ENCODE results near the gene HSF4.

DNA sequence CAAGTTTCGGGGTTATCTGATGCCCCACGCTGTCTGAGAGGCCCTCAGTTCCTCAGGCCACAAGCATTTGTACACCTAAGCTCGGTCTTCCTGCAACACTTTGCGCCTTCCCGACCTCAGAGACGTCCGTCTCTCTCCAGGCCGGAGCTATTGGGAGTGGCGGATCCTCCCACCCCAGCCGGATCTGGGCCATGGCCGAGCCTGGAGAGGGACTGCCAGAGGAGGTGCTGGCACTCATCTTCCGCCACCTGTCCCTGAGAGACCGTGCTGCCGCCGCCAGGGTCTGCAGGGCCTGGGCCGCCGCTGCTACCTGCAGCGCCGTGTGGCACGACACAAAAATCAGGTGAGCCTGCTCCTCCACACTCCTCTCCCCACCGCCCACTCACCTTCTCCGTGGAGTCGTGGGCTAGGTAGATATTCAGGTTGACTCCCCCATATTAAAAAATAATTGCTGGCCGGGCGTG is 2.9 kb upstream of the HSF4 start:
- TF ChIP-seq, protein P1, sequence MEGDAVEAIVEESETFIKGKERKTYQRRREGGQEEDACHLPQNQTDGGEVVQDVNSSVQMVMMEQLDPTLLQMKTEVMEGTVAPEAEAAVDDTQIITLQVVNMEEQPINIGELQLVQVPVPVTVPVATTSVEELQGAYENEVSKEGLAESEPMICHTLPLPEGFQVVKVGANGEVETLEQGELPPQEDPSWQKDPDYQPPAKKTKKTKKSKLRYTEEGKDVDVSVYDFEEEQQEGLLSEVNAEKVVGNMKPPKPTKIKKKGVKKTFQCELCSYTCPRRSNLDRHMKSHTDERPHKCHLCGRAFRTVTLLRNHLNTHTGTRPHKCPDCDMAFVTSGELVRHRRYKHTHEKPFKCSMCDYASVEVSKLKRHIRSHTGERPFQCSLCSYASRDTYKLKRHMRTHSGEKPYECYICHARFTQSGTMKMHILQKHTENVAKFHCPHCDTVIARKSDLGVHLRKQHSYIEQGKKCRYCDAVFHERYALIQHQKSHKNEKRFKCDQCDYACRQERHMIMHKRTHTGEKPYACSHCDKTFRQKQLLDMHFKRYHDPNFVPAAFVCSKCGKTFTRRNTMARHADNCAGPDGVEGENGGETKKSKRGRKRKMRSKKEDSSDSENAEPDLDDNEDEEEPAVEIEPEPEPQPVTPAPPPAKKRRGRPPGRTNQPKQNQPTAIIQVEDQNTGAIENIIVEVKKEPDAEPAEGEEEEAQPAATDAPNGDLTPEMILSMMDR (conservative IDR thresholded peaks at IDR 0.05; ENCODE audit: low read depth, low read length) = no peak
- no peak for TF ChIP-seq EZH2 (IDR thresholded peaks at IDR 0.05; ENCODE audit: borderline replicate concordance, low read depth, low read length, poor library complexity, severe bottlenecking)

Measured in A673 (cell line).